GM21786 (cell line): ENCODE measurements around the gene PAQR8.

ENCODE experiments used
- ATAC-seq: cut with Tn5 transposase; IDR thresholded peaks from one replicate; pipeline ENCODE4 v1.9.1; 2021; ENCODE audit not compliant: unreplicated experiment

Gene PAQR8

GRCh38 chr6:52347818-52348217, 14.1 kb upstream of the PAQR8 start:
- no peak for ATAC-seq

- no peak for ATAC-seq
Observed at GRCh38 chr6:52351879-52352238, 10.1 kb upstream of the PAQR8 start.

- peak; percentile 94 for ATAC-seq
Observed at GRCh38 chr6:52352239-52353018, 9.5 kb upstream of the PAQR8 start.

GRCh38 chr6:52356017-52356416, 5.9 kb upstream of the PAQR8 start:
- no peak for ATAC-seq

GRCh38 chr6:52359403-52359802, 2.5 kb upstream of the PAQR8 start:
- no peak for ATAC-seq

- ATAC-seq, result no peak
Observed at GRCh38 chr6:52360028-52360427, 1.9 kb upstream of the PAQR8 start.

GRCh38 chr6:52360601-52361413, 1.1 kb upstream of the PAQR8 start:
- no peak for ATAC-seq

- ATAC-seq, result no peak
Observed at GRCh38 chr6:52361414-52361944, 472 bp upstream of the PAQR8 start.

- ATAC-seq, result peak; percentile 35
Observed at GRCh38 chr6:52362443-52363227, 684 bp downstream of the PAQR8 start.

- no peak for ATAC-seq
Observed at GRCh38 chr6:52363228-52363867, 1.4 kb downstream of the PAQR8 start.

- ATAC-seq, result no peak
Observed at GRCh38 chr6:52364480-52365166, 2.7 kb downstream of the PAQR8 start.

GRCh38 chr6:52365317-52365716, 3.4 kb downstream of the PAQR8 start:
- no peak for ATAC-seq

GRCh38 chr6:52365866-52366540, 4.1 kb downstream of the PAQR8 start:
- ATAC-seq, result no peak

GRCh38 chr6:52368002-52368401, 6.1 kb downstream of the PAQR8 start:
- no peak for ATAC-seq

GRCh38 chr6:52369234-52369633, 7.3 kb downstream of the PAQR8 start:
- ATAC-seq, result no peak

GRCh38 chr6:52371656-52372191, 9.8 kb downstream of the PAQR8 start:
- no peak for ATAC-seq

GRCh38 chr6:52373151-52373690, 11.3 kb downstream of the PAQR8 start:
- no peak for ATAC-seq

- ATAC-seq, result no peak
Observed at GRCh38 chr6:52374247-52374646, 12.3 kb downstream of the PAQR8 start.
